ENCODE data around the gene MAN1A1.

MAN1A1 gene

DNA sequence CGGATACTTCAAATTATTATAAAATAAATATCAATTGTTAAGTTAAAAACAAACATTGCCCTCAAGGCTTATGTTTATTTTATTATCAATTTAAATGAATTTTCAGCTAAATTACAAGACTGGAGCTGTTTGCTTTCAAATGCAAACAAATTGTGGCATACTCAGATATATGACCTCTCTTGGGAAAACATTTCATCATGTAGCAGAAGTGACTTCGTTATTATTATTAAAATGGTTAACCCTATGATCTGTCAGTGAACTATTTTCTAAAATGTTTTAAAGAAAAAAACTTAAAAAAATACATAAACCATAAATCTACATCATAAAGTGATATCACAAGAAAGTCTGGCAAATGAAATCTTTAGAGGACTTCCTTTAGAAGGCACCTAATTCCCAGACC is 72.5 kb downstream of the MAN1A1 start:
- POLR2A ChIA-PET, result no interaction called here
- CTCF ChIA-PET, result no interaction called here
- no peak for DNase-seq (ENCODE audit: extremely low spot score)
- TF ChIP-seq FOXA1 (IDR thresholded peaks at IDR 0.05), result no peak
- TF ChIP-seq BHLHE40 (IDR thresholded peaks at IDR 0.05; ENCODE audit: borderline replicate concordance), result no peak
- no peak for TF ChIP-seq L3MBTL2 (conservative IDR thresholded peaks at IDR 0.05)
- TF ChIP-seq ARNT (IDR thresholded peaks at IDR 0.05), result no peak
- TF ChIP-seq ELF4 (IDR thresholded peaks at IDR 0.05), result no peak
- no peak for TF ChIP-seq CTBP1 (IDR thresholded peaks at IDR 0.05; ENCODE audit: borderline replicate concordance)
- TF ChIP-seq HDGF (IDR thresholded peaks at IDR 0.05; ENCODE audit: borderline replicate concordance), result no peak
- no peak for TF ChIP-seq SUZ12 (IDR thresholded peaks at IDR 0.05)
- TF ChIP-seq, protein P1, sequence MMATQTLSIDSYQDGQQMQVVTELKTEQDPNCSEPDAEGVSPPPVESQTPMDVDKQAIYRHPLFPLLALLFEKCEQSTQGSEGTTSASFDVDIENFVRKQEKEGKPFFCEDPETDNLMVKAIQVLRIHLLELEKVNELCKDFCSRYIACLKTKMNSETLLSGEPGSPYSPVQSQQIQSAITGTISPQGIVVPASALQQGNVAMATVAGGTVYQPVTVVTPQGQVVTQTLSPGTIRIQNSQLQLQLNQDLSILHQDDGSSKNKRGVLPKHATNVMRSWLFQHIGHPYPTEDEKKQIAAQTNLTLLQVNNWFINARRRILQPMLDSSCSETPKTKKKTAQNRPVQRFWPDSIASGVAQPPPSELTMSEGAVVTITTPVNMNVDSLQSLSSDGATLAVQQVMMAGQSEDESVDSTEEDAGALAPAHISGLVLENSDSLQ (IDR thresholded peaks at IDR 0.05), result no peak
- TF ChIP-seq ZNF384 (IDR thresholded peaks at IDR 0.05), result no peak

DNA sequence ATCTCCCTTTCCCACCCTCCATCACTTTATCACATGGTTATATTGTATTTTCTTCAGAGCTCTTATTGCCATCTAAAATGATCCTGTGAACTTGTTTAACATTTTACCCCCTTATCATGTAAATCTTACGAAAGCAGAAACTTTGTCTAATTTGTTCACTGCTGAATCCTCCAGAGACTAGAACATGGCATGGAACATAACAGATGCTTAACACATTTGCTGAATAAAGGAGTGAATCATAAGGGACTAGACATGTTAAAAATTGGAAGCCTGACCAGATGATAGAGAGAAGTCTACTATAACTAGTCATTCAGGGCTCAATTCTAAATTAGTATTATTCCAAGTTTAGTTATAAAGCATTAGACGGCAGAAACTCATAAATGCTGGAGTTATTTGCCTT is 73.3 kb downstream of the MAN1A1 start:
- ChIA-PET CTCF (no interaction called here), POLR2A (no interaction called here)
- no peak for DNase-seq (ENCODE audit: extremely low spot score)

DNA sequence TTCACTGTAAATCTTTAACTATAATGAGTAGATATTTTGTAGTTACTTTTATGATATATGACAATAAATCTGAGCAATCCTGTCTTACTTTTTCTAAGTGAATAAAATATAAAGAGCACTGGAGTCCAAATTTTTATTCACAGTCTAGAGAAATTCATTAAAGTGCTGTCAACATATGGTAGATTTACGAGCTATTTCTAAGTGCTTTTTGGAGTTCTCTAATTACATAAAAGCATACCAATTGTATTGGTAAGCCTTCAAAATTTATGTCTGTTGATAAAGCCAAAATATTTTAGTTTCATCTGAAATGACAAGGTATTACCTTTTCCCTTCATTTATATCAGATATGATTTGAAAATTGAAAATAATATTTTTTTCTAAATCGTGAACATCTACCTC is 75.4 kb downstream of the MAN1A1 start:
- POLR2A ChIA-PET, result no interaction called here
- CTCF ChIA-PET, result no interaction called here
- TF ChIP-seq ZNF384 (IDR thresholded peaks at IDR 0.05) (no peak), FOXK2 (IDR thresholded peaks at IDR 0.05) (no peak), FOXM1 (IDR thresholded peaks at IDR 0.05; ENCODE audit: borderline replicate concordance) (no peak), TARDBP (IDR thresholded peaks at IDR 0.05) (no peak), ARNT (IDR thresholded peaks at IDR 0.05) (no peak), ELF4 (IDR thresholded peaks at IDR 0.05) (no peak), BHLHE40 (IDR thresholded peaks at IDR 0.05; ENCODE audit: borderline replicate concordance) (no peak), NFRKB (IDR thresholded peaks at IDR 0.05) (no peak), SUZ12 (IDR thresholded peaks at IDR 0.05) (no peak), L3MBTL2 (conservative IDR thresholded peaks at IDR 0.05) (no peak), CTBP1 (IDR thresholded peaks at IDR 0.05; ENCODE audit: borderline replicate concordance) (no peak), SP1 (IDR thresholded peaks at IDR 0.05) (no peak), LEF1 (IDR thresholded peaks at IDR 0.05; ENCODE audit: borderline replicate concordance) (no peak)
- no peak for DNase-seq (ENCODE audit: extremely low spot score)

More for the DNA sequence above, 73.3 kb downstream of the MAN1A1 start:
- TF ChIP-seq FOXA1 (IDR thresholded peaks at IDR 0.05), result no peak
- no peak for TF ChIP-seq LEF1 (IDR thresholded peaks at IDR 0.05; ENCODE audit: borderline replicate concordance)
- TF ChIP-seq SP1 (IDR thresholded peaks at IDR 0.05), result no peak
- no peak for TF ChIP-seq ZNF384 (IDR thresholded peaks at IDR 0.05)
- no peak for TF ChIP-seq ELF4 (IDR thresholded peaks at IDR 0.05)
- no peak for TF ChIP-seq ARNT (IDR thresholded peaks at IDR 0.05)
- no peak for TF ChIP-seq L3MBTL2 (conservative IDR thresholded peaks at IDR 0.05)
- TF ChIP-seq CTBP1 (IDR thresholded peaks at IDR 0.05; ENCODE audit: borderline replicate concordance), result no peak
- TF ChIP-seq HDGF (IDR thresholded peaks at IDR 0.05; ENCODE audit: borderline replicate concordance), result no peak
- TF ChIP-seq FOXK2 (IDR thresholded peaks at IDR 0.05), result no peak
- TF ChIP-seq SUZ12 (IDR thresholded peaks at IDR 0.05), result no peak
- TF ChIP-seq TARDBP (IDR thresholded peaks at IDR 0.05), result no peak
- TF ChIP-seq, protein P1 (IDR thresholded peaks at IDR 0.05), result no peak

DNA sequence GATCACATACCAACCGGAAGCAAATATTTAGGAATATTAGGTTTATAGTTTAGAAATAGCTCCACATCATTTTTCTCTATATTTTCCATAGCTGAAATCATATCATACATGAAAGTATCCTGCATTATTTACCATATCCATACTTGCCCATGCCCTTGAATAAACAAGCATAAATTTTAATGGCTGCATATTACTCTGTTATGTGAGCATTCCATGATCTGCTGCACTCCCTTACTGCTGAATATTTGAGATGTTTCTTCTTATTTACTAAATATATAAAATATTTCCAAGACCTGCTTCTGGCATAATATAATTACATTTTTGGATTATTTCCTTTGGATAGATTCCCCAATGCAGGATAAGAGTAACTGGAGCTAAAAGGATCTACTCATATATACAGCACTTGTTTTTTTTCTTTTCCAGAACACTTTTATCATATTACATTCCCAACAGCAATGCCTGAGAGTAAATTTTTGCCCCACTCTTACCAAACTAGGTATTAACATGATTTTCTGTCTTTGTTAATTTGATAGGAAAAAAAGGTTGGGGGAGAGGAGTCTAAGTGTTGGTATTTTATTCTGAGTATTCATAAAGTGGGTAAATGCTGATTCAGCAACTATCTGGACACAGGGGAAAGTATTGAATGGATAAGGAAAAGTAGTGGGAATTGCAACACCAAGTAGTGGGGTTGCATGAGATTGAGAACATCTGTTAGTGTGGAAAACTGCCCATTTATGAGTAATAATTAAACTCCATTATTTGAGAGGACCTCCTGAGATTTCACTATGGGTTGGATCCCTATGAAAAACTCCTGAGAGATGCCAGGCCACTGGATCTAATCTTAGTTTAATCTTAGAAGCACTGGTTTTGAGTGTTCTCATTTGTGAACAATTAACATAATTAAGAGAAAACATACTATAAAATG is 76.0 kb downstream of the MAN1A1 start:
- POLR2A ChIA-PET, result no interaction called here
- TF ChIP-seq SUZ12 (IDR thresholded peaks at IDR 0.05) (no peak), ARNT (IDR thresholded peaks at IDR 0.05) (no peak), ELF4 (IDR thresholded peaks at IDR 0.05) (no peak), L3MBTL2 (conservative IDR thresholded peaks at IDR 0.05) (no peak), FOXM1 (IDR thresholded peaks at IDR 0.05; ENCODE audit: borderline replicate concordance) (no peak)
- CTCF ChIA-PET, result no interaction called here
- no peak for DNase-seq (ENCODE audit: extremely low spot score)

DNA sequence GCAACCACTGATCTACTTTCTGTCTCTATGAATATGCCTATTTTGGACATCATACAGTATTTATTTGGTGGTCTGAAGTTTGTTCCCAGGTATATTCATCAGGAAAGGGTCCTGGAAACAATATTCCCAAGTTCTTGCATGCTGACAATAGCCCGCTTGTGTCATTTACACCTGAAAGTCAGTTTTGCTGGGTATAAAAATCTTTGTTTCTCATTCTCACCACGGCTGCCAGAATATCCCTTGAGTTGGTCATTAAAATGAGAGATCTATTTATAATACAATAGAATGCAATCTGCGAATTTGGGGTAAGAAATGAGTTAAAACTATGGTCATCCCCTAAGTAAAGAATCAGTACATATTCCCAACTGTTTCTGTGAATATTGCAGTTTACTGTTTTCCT is 79.0 kb downstream of the MAN1A1 start:
- no peak for DNase-seq (ENCODE audit: extremely low spot score)
- ChIA-PET CTCF (no interaction called here), POLR2A (no interaction called here)
- TF ChIP-seq LEF1 (IDR thresholded peaks at IDR 0.05; ENCODE audit: borderline replicate concordance) (no peak), FOXK2 (IDR thresholded peaks at IDR 0.05) (no peak), ZNF384 (IDR thresholded peaks at IDR 0.05) (no peak), BHLHE40 (IDR thresholded peaks at IDR 0.05; ENCODE audit: borderline replicate concordance) (no peak), ELF4 (IDR thresholded peaks at IDR 0.05) (no peak), TARDBP (IDR thresholded peaks at IDR 0.05) (no peak), HDGF (IDR thresholded peaks at IDR 0.05; ENCODE audit: borderline replicate concordance) (no peak), CTBP1 (IDR thresholded peaks at IDR 0.05; ENCODE audit: borderline replicate concordance) (no peak), FOXM1 (IDR thresholded peaks at IDR 0.05; ENCODE audit: borderline replicate concordance) (no peak), ARNT (IDR thresholded peaks at IDR 0.05) (no peak), SP1 (IDR thresholded peaks at IDR 0.05) (no peak)
- TF ChIP-seq, protein P1 (IDR thresholded peaks at IDR 0.05), result no peak
